RWPE1 (cell line): ENCODE data around the gene ULBP2.
A peak's percentile ranks its signal among the peaks of the same experiment; 100 is the strongest.
"Not testable (repeated sequence)": the region's sequence is repeated elsewhere in the genome, so short reads cannot be mapped to it uniquely, and the experiment has no call there.

Experiments
- CTCF ChIA-PET: fragments of 350-600 bp; sonication (Branson Sonifier 250); formaldehyde crosslinking; extraction: SDS; loops from one replicate; lab custom pipeline; 2021; lab: Yijun Ruan, JAX
- POLR2A ChIA-PET: fragments of 400-600 bp; formaldehyde crosslinking; extraction: SDS; loops from one replicate; lab custom pipeline; 2020; ENCODE audit warnings: antibody characterized with exemption; ENCODE audit not compliant: low non-redundant PET; lab: Yijun Ruan, JAX
- DNase-seq: peaks from one replicate; pipeline ENCODE4 v3.0.0; 2012; ENCODE audit warnings: low spot score
- H3K27ac ChIP-seq: fragments of 450-650 bp; 2 replicates; pipeline ENCODE4 v1.5.1; 2017
- CTCF ChIP-seq: fragments of 450-650 bp; conservative IDR thresholded peaks from 2 replicates; pipeline ENCODE4 v1.5.1; 2017; ENCODE audit warnings: low read depth, mild to moderate bottlenecking

ULBP2 gene

GRCh38 chr6:149948616-149949015, 6.8 kb downstream of the ULBP2 start:
- ChIA-PET POLR2A (no interaction called here), CTCF (interaction anchor here (0.5 to 0.6 kb wide), 2 partner anchors 69 to 162 kb away, joined by 4 to 7 read pairs; no protein-coding TSS in a partner anchor)
- TF ChIP-seq CTCF, result no peak
- no peak overlapping the region for H3K27ac ChIP-seq
- DNase-seq, result no peak

- TF ChIP-seq CTCF, result no peak
- H3K27ac ChIP-seq, result no peak overlapping the region
- CTCF ChIA-PET, result no interaction called here
- POLR2A ChIA-PET, result no interaction called here
- no peak for DNase-seq
These were observed 8.6 kb downstream of the ULBP2 start for GRCh38 chr6:149950423-149950822.

- ChIA-PET CTCF (no interaction called here), POLR2A (no interaction called here)
- no peak overlapping the region for H3K27ac ChIP-seq
- no peak for TF ChIP-seq CTCF
- no peak for DNase-seq
These were observed 9.3 kb downstream of the ULBP2 start for GRCh38 chr6:149951096-149951495.

- DNase-seq, result no peak
- H3K27ac ChIP-seq, result no peak overlapping the region
- no peak for TF ChIP-seq CTCF
- CTCF ChIA-PET, result no interaction called here
- POLR2A ChIA-PET, result no interaction called here
These were observed 9.8 kb downstream of the ULBP2 start for GRCh38 chr6:149951626-149952025.

GRCh38 chr6:149953390-149953789, 11.6 kb downstream of the ULBP2 start:
- H3K27ac ChIP-seq, POLR2A ChIA-PET, DNase-seq: not testable (repeated sequence)
- CTCF ChIA-PET, result interaction anchor here (0.7 kb wide), 1 partner anchor 38 kb away, joined by 3 read pairs; no protein-coding TSS in a partner anchor

GRCh38 chr6:149953934-149954327, 12.1 kb downstream of the ULBP2 start:
- POLR2A ChIA-PET, H3K27ac ChIP-seq, CTCF ChIA-PET, DNase-seq: not testable (repeated sequence)
- peak; percentile 33 for TF ChIP-seq CTCF

- POLR2A ChIA-PET, DNase-seq, H3K27ac ChIP-seq, CTCF ChIA-PET: not testable (repeated sequence)
These were observed 12.6 kb downstream of the ULBP2 start for GRCh38 chr6:149954328-149954983.

- CTCF ChIA-PET, POLR2A ChIA-PET, DNase-seq, H3K27ac ChIP-seq: not testable (repeated sequence)
These were observed 13.3 kb downstream of the ULBP2 start for GRCh38 chr6:149954984-149955653.

GRCh38 chr6:149955654-149956317, 14.0 kb downstream of the ULBP2 start:
- H3K27ac ChIP-seq, CTCF ChIA-PET, POLR2A ChIA-PET, DNase-seq: not testable (repeated sequence)

GRCh38 chr6:149958124-149958523, 16.3 kb downstream of the ULBP2 start:
- POLR2A ChIA-PET, CTCF ChIA-PET, DNase-seq, H3K27ac ChIP-seq: not testable (repeated sequence)

GRCh38 chr6:149959806-149960205, 18.0 kb downstream of the ULBP2 start:
- DNase-seq, CTCF ChIA-PET, H3K27ac ChIP-seq, POLR2A ChIA-PET: not testable (repeated sequence)
